Subcutaneous adipose tissue (tissue), 4 donors: ENCODE data around the gene SPATA21. TPM values are rescaled to one million over a fixed set of nuclear protein-coding genes. Genes with fewer than 3 reads are reported as not detected.

Source experiments
- CTCF ChIP-seq: fragments of 450-650 bp; IDR thresholded peaks from one replicate; pipeline ENCODE4 v1.5.1; 2016; ENCODE audit warnings: low read depth, mild to moderate bottlenecking, control low read depth, antibody characterized with exemption, moderate library complexity
- total RNA-seq, 4 donors: library from RNA; depleted of rRNA; stranded (reverse); fragments of >200 nt; gene quantifications; one replicate each; pipeline ENCODE4 v1.1.0, GENCODE V29; 2016

Gene SPATA21
- total RNA-seq, 4 donors from 2014 or later: not detected

GRCh38 chr1:16367258-16367967 lies 69.8 kb downstream of the SPATA21 start:
- TF ChIP-seq CTCF: no peak

GRCh38 chr1:16366722-16367257 lies 70.4 kb downstream of the SPATA21 start, which contains the start of gene SZRD1:
Gene SZRD1 (plus strand): TSS chr1:16367242. CDS start chr1:16367258, 16 bp downstream.
- TF ChIP-seq CTCF: no peak

- no peak for TF ChIP-seq CTCF
These were observed 80.4 kb downstream of the SPATA21 start for GRCh38 chr1:16356867-16357266.

GRCh38 chr1:16354619-16355018 lies 82.6 kb downstream of the SPATA21 start:
- no peak for TF ChIP-seq CTCF

- no peak for TF ChIP-seq CTCF
These were observed 84.2 kb downstream of the SPATA21 start for GRCh38 chr1:16352842-16353535.

- TF ChIP-seq CTCF: no peak
These were observed 85.0 kb downstream of the SPATA21 start, which contains the start of gene FBXO42 for GRCh38 chr1:16351994-16352841. Gene FBXO42 (minus strand): TSS chr1:16352480. CDS start chr1:16315418, 37,062 bp downstream.
